Tibial nerve (tissue), 4 donors: ENCODE results near the gene FOXK1.

Experiments used
- CTCF ChIP-seq, 5 experiments: fragments of 200-600 bp in 3 of 5; fragments of 450-650 bp in 2 of 5; sonication (generic) in 3 of 5; IDR thresholded peaks; one replicate each; pipeline ENCODE4 v1.5.1; 2016 to 2019; ENCODE audit warnings: antibody characterized with exemption in 5 of 5, mild to moderate bottlenecking in 3 of 5, moderate library complexity in 2 of 5
- EP300 ChIP-seq, 2 donors: sonication (generic); formaldehyde crosslinking; IDR thresholded peaks; one replicate each; pipeline ENCODE4 v1.6.1; 2017; ENCODE audit warnings: antibody characterized with exemption in 2 of 2, mild to moderate bottlenecking in 1 of 2
- POLR2A ChIP-seq, 2 donors: fragments of 450-650 bp; IDR thresholded peaks; one replicate each; pipeline ENCODE4 v1.6.1; 2017; ENCODE audit warnings: antibody characterized with exemption in 2 of 2, mild to moderate bottlenecking in 2 of 2, moderate library complexity in 2 of 2

- TF ChIP-seq CTCF (IDR thresholded peaks at IDR 0.05) (no peak), POLR2A (IDR thresholded peaks at IDR 0.05) (no peak), EP300 (IDR thresholded peaks at IDR 0.05) (no peak)
Observed at GRCh38 chr7:4714161-4714700, 32.1 kb downstream of the FOXK1 start.
